Endothelial cell of umbilical vein (primary cell): ENCODE measurements around the gene KIAA0930. TPM values are rescaled to one million over a fixed set of nuclear protein-coding genes. Genes with fewer than 3 reads are reported as not detected.

Source experiments
- BruUV-seq: library from RNA; stranded (reverse); fragments of 400-500 nt; replicated peaks from 2 replicates; lab custom pipeline; 2021; lab: Mats Ljungman, UMichigan
- CTCF ChIA-PET: fragments of 300-600, 350-600 bp; sonication (Branson Sonifier 250); formaldehyde crosslinking; loops from one replicate; lab custom pipeline; 2021; ENCODE audit warnings: antibody characterized with exemption, inconsistent platforms; lab: Charles Lee
- POLR2A ChIA-PET: fragments of 300-600, 350-600 bp; sonication (Branson Sonifier 250); formaldehyde crosslinking; loops from one replicate; lab custom pipeline; 2021; ENCODE audit warnings: antibody characterized with exemption, inconsistent platforms; lab: Charles Lee
- DNase-seq: peaks from one replicate; pipeline ENCODE4 v3.0.0-alpha.2; 2011; ENCODE audit warnings: low read depth, low spot score
- FAIRE-seq: peaks from 2 replicates; lab custom pipeline; 2011; peaks lifted over from hg19 to GRCh38; lab: Jason Lieb, UNC
- H2AFZ ChIP-seq: 2 replicates; pipeline ENCODE4 v1.6.0; 2012; ENCODE audit warnings: low read depth, low read length, control low read depth, inconsistent platforms
- H3K27ac ChIP-seq: 2 replicates; pipeline ENCODE4 v1.5.1; 2011; ENCODE audit warnings: low read depth, mild to moderate bottlenecking, control low read depth, low read length, moderate library complexity; ENCODE audit not compliant: insufficient read depth
- H3K27me3 ChIP-seq, 2 experiments: 2 replicates each; pipeline versions ENCODE4 v1.6.0 to v1.6.1; 2011; ENCODE audit warnings: low read length in 2 of 2, mixed read lengths in 1 of 2; ENCODE audit not compliant: control insufficient read depth in 2 of 2, insufficient read depth in 2 of 2
- H3K36me3 ChIP-seq, 2 experiments: 2 replicates in 1 of 2; 3 replicates in 1 of 2; pipeline ENCODE4 v1.5.1; 2011; ENCODE audit warnings: low read length in 2 of 2, mild to moderate bottlenecking in 1 of 2, moderate library complexity in 1 of 2; ENCODE audit not compliant: control insufficient read depth in 2 of 2, insufficient read depth in 2 of 2; ENCODE audit errors: extremely low read depth in 1 of 2
- H3K4me1 ChIP-seq: 3 replicates; pipeline ENCODE4 v1.5.1; 2011; ENCODE audit warnings: mild to moderate bottlenecking, low read length; ENCODE audit not compliant: control insufficient read depth, insufficient read depth; ENCODE audit errors: extremely low read depth
- H3K4me2 ChIP-seq: 2 replicates; pipeline ENCODE4 v1.6.1; 2011; ENCODE audit warnings: low read length, control low read depth, mixed read lengths; ENCODE audit not compliant: insufficient read depth
- H3K4me3 ChIP-seq, 3 experiments: fragments of 200-600 bp in 1 of 3; sonication (generic), shearing (Covaris generic) in 1 of 3; replicated peaks in 1 of 3; 2 replicates each; pipeline ENCODE4 v1.5.1; 2011 to 2016; ENCODE audit warnings: control low read depth in 3 of 3, low read length in 3 of 3, mild to moderate bottlenecking in 2 of 3, inconsistent platforms in 1 of 3, low read depth in 1 of 3, moderate library complexity in 1 of 3; ENCODE audit not compliant: insufficient read depth in 1 of 3
- H3K79me2 ChIP-seq: 2 replicates; pipeline ENCODE4 v1.6.0; 2012; ENCODE audit warnings: low read length, inconsistent platforms; ENCODE audit not compliant: control insufficient read depth, insufficient read depth
- H3K9ac ChIP-seq: replicated peaks from 2 replicates; pipeline ENCODE3; 2011; ENCODE audit warnings: low read length, control low read depth; ENCODE audit not compliant: insufficient read depth; ENCODE audit errors: extremely low read depth
- H3K9me1 ChIP-seq: replicated peaks from 3 replicates; pipeline ENCODE4 v1.6.0; 2011; ENCODE audit warnings: mild to moderate bottlenecking, low read length; ENCODE audit not compliant: control insufficient read depth, insufficient read depth; ENCODE audit errors: extremely low read depth
- H3K9me3 ChIP-seq: replicated peaks from 2 replicates; pipeline ENCODE4 v1.5.1; 2012; ENCODE audit warnings: low read length, inconsistent platforms; ENCODE audit not compliant: control insufficient read depth, insufficient read depth
- H4K20me1 ChIP-seq: replicated peaks from 2 replicates; pipeline ENCODE3; 2011; ENCODE audit warnings: mild to moderate bottlenecking, low read length; ENCODE audit not compliant: control insufficient read depth, insufficient read depth; ENCODE audit errors: extremely low read depth
- EZH2 ChIP-seq: IDR thresholded peaks from 2 replicates; pipeline ENCODE4 v1.6.1; 2012; ENCODE audit warnings: borderline replicate concordance, low read depth, mild to moderate bottlenecking, moderate library complexity, low read length, inconsistent platforms; ENCODE audit not compliant: severe bottlenecking
- FOS ChIP-seq: IDR thresholded peaks from 2 replicates; pipeline ENCODE4 v1.6.1; 2011; ENCODE audit warnings: mild to moderate bottlenecking, low read length, moderate library complexity, borderline replicate concordance; ENCODE audit not compliant: insufficient read depth
- GATA2 ChIP-seq: IDR thresholded peaks from 2 replicates; pipeline ENCODE4 v1.7.0; 2011; ENCODE audit warnings: low read depth, mild to moderate bottlenecking, moderate library complexity, mixed read lengths, low read length; ENCODE audit not compliant: insufficient read length, insufficient read depth
- JUN ChIP-seq: IDR thresholded peaks from 2 replicates; pipeline ENCODE4 v1.6.1; 2011; ENCODE audit warnings: borderline replicate concordance, low read depth; ENCODE audit not compliant: insufficient read length, insufficient read depth
- MYC ChIP-seq: IDR thresholded peaks from one replicate; pipeline ENCODE4 v1.6.1; 2011; ENCODE audit warnings: mild to moderate bottlenecking, low read depth, low read length
- POLR2A ChIP-seq: IDR thresholded peaks from 2 replicates; pipeline ENCODE4 v1.6.1; 2012; ENCODE audit warnings: low read depth, mild to moderate bottlenecking, control low read depth, low read length
- POLR2AphosphoS5 ChIP-seq: IDR thresholded peaks from 2 replicates; pipeline ENCODE4 v1.6.1; 2012; ENCODE audit warnings: low read depth, mild to moderate bottlenecking, control low read depth, low read length, moderate library complexity; ENCODE audit not compliant: insufficient read depth
- dilution Hi-C: fragments of 300-500 bp; cut with MboI; formaldehyde crosslinking; loops from one replicate; pipeline ENCODE4 v1.15.0; 2019; ENCODE audit warnings: low sequenced_read_pairs; ENCODE audit not compliant: extremely low pct_ligation_motif_present
- intact Hi-C: fragments of 100-400 bp; cut with micrococcal nuclease; formaldehyde crosslinking; loops from one replicate; pipeline ENCODE4 v1.10.0; 2022
- polyA plus RNA-seq, 4 experiments: library from polyadenylated mRNA; depleted of rRNA in 3 of 4; stranded (reverse) in 3 of 4; unstranded in 1 of 4; fragments of >200 nt; gene quantifications; 2 replicates each; pipeline versions ENCODE4 v1.2.1 to v1.2.3, GENCODE V29; 2011 to 2012; ENCODE audit warnings: missing spikeins in 1 of 4
- total RNA-seq: library from RNA; stranded (reverse); gene quantifications from 2 replicates; pipeline ENCODE4 v1.2.3, GENCODE V29; 2021
- TF ChIP-seq, protein P1 (sequence below), 2 donors: IDR thresholded peaks; 1 replicate in 1 of 2; 2 replicates in 1 of 2; pipeline ENCODE4 v1.5.1; 2011; ENCODE audit warnings: low read length in 2 of 2, mild to moderate bottlenecking in 2 of 2, moderate library complexity in 2 of 2, control low read depth in 1 of 2, inconsistent platforms in 1 of 2, low read depth in 1 of 2; ENCODE audit not compliant: insufficient read depth in 1 of 2; ENCODE audit errors: extremely low read depth in 1 of 2
- TF ChIP-seq, protein P2 (sequence below): IDR thresholded peaks from 2 replicates; pipeline ENCODE4 v1.6.1; 2011; ENCODE audit not compliant: insufficient read depth, insufficient read length

The KIAA0930 gene
- total and polyA plus RNA-seq, 2 donors (not counting 3 experiments of a cell fraction or from before 2014, with no cell fraction given), result 37.9 to 53.6 TPM

DNA sequence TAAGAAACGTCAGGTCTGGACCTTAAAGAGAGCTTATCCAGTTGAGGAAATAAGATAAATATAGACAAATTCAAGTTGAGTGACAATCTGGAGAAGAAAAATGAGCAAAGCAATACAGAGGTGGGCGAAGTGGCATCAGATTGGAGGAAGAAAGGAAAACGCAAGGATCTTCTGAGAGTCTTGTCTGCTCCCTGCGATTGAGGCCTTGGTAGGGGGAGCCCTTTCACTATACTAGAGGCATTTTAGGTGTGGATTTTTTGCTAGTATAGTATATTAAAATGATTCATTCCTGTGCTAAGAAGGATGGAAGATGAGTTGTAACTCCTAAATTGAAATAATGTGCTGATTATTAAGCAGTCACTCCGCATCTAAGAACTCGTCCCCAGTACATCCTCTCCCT is 68.9 kb downstream of the KIAA0930 start:
- Histone ChIP-seq H3K4me3 (no peak overlapping the region), H3K9me3 (no peaks in the 10 kb centered on the region), H3K9ac (no peak overlapping the region), H3K79me2 (peaks cover 91% of the 10 kb centered on the region), H4K20me1 (peaks cover 6% of the 10 kb centered on the region), H3K4me2 (no peak overlapping the region), H3K9me1 (no peaks in the 10 kb centered on the region), H3K4me1 (peaks cover 9% of the 10 kb centered on the region), H2AFZ (no peak overlapping the region), H3K27ac (no peak overlapping the region), H3K36me3 (peaks cover 32 to 37% of the 10 kb centered on the region in 2 experiments), H3K27me3 (no peaks in the 10 kb centered on the region)
- ChIA-PET CTCF (no interaction called here), POLR2A (no interaction called here)
- intact Hi-C loops (no loop called here), dilution Hi-C loops (no loop called here)
- DNase-seq, result no peak
- FAIRE-seq, result no peak
- TF ChIP-seq FOS (no peak), GATA2 (no peak)
- TF ChIP-seq, protein P1, sequence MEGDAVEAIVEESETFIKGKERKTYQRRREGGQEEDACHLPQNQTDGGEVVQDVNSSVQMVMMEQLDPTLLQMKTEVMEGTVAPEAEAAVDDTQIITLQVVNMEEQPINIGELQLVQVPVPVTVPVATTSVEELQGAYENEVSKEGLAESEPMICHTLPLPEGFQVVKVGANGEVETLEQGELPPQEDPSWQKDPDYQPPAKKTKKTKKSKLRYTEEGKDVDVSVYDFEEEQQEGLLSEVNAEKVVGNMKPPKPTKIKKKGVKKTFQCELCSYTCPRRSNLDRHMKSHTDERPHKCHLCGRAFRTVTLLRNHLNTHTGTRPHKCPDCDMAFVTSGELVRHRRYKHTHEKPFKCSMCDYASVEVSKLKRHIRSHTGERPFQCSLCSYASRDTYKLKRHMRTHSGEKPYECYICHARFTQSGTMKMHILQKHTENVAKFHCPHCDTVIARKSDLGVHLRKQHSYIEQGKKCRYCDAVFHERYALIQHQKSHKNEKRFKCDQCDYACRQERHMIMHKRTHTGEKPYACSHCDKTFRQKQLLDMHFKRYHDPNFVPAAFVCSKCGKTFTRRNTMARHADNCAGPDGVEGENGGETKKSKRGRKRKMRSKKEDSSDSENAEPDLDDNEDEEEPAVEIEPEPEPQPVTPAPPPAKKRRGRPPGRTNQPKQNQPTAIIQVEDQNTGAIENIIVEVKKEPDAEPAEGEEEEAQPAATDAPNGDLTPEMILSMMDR (IDR thresholded peaks at IDR 0.05; ENCODE audit: extremely low read depth in 1 of 2, insufficient read depth in 1 of 2, low read depth in 1 of 2, low read length in 2 of 2), result no peak
- no TSS peak for BruUV-seq

DNA sequence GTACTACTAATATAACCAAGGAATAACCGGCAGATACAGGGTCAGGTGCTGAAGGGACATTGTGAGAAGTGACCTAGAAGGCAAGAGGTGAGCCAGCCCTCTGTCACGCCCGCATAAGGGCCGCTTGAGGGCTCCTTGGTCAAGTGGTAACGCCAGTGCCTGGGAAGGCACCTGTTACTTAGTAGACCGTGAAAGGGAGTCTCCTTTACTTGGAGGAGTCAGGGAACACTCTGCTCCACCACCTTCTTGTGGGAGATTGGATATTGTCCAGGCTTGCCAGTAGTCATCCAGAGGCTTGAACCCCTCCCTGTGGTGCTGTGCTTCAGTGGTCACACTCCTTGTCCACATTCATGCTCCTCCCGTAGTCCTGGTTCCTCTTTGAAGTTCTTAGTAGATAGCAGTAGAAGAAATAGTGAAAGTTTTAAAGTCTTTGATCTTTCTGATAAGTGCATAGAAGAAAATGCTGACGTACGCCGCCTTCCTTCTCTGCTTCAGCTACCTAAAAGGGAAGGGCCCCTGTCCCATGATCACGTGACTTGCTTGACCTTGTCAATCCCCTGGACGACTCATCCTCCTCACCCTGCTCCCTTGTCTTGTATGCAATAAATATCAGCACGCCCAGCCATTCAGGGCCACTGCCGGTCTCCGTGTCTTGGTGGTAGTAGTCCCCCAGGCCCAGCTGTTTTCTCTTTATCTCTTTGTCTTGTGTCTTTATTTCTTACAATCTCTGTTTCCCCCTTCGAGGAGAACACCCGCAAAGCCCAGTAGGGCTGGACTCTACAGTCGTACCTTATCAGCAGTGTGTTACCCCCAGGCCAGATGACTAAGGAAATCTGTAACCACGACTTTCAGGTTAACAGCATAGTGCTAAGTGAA is 70.9 kb downstream of the KIAA0930 start:
- Histone ChIP-seq H3K4me1 (peaks cover 17% of the 10 kb centered on the region), H3K4me3 (no peak overlapping the region), H2AFZ (no peak overlapping the region), H3K79me2 (peaks cover 92% of the 10 kb centered on the region), H3K36me3 (peaks cover 28 to 37% of the 10 kb centered on the region in 2 experiments), H3K9me3 (no peaks in the 10 kb centered on the region), H3K4me2 (no peak overlapping the region), H3K27me3 (no peaks in the 10 kb centered on the region), H3K9me1 (no peaks in the 10 kb centered on the region), H4K20me1 (peaks cover 6% of the 10 kb centered on the region), H3K9ac (no peak overlapping the region), H3K27ac (no peak overlapping the region)
- BruUV-seq, result no TSS peak
- dilution Hi-C loops, result no loop called here
- FAIRE-seq (no peak), DNase-seq (no peak)
- POLR2A ChIA-PET, result interaction anchor here (0.5 kb wide), 1 partner anchor 77 kb away, joined by 6 read pairs; no protein-coding TSS in a partner anchor
- TF ChIP-seq FOS (no peak), MYC (no peak), GATA2 (no peak), EZH2 (no peak), POLR2AphosphoS5 (no peak), POLR2A (no peak), JUN (no peak)
- TF ChIP-seq, protein P1 (IDR thresholded peaks at IDR 0.05; ENCODE audit: extremely low read depth in 1 of 2, insufficient read depth in 1 of 2, low read depth in 1 of 2, low read length in 2 of 2), result no peak
- TF ChIP-seq, protein P2, sequence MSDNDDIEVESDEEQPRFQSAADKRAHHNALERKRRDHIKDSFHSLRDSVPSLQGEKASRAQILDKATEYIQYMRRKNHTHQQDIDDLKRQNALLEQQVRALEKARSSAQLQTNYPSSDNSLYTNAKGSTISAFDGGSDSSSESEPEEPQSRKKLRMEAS, result no peak
- intact Hi-C loops, result no loop called here
- CTCF ChIA-PET, result interaction anchor here (0.8 kb wide), 1 partner anchor 70 kb away, joined by 3 read pairs; no protein-coding TSS in a partner anchor
